Vagina (tissue), 2 donors: ENCODE data around the gene VSIG1. TPM values are rescaled to one million over a fixed set of nuclear protein-coding genes. Genes with fewer than 3 reads are reported as not detected.

Experiments
- DNase-seq, 2 donors: peaks; one replicate each; pipeline ENCODE4 v3.0.0-alpha.2; 2017; ENCODE audit errors: extremely low spot score in 2 of 2
- H3K27ac ChIP-seq: fragments of 200-600 bp; sonication (generic); one replicate; pipeline ENCODE4 v1.5.1; 2019
- H3K27me3 ChIP-seq: fragments of 200-600 bp; sonication (generic); one replicate; pipeline ENCODE4 v1.5.1; 2019
- H3K36me3 ChIP-seq, 2 donors: fragments of 200-600 bp; sonication (generic); one replicate each; pipeline ENCODE4 v1.5.1; 2017 to 2019
- H3K4me1 ChIP-seq: fragments of 200-600 bp; sonication (generic); one replicate; pipeline ENCODE4 v1.5.1; 2019
- H3K4me3 ChIP-seq, 2 donors: fragments of 200-600 bp; sonication (generic); 1 replicate in 1 of 2; 2 replicates in 1 of 2; pipeline ENCODE4 v1.5.1; 2016 to 2019
- H3K9me3 ChIP-seq: fragments of 200-600 bp; sonication (generic); one replicate; pipeline ENCODE4 v1.5.1; 2019
- POLR2A ChIP-seq, 2 donors: fragments of 450-650 bp; IDR thresholded peaks; one replicate each; pipeline ENCODE4 v1.6.1; 2017; ENCODE audit warnings: antibody characterized with exemption in 2 of 2, mild to moderate bottlenecking in 2 of 2, moderate library complexity in 2 of 2
- POLR2AphosphoS5 ChIP-seq, 2 donors: sonication (generic); formaldehyde crosslinking; IDR thresholded peaks; one replicate each; pipeline ENCODE4 v1.9.0; 2017; ENCODE audit warnings: antibody characterized with exemption in 2 of 2, mild to moderate bottlenecking in 2 of 2, low read depth in 1 of 2; ENCODE audit not compliant: insufficient read depth in 1 of 2
- intact Hi-C: fragments of 100-400 bp; cut with DNase I; formaldehyde crosslinking; loops from one replicate; pipeline ENCODE4 v1.15.1; 2023
- total RNA-seq: library from RNA; depleted of rRNA; stranded (reverse); fragments of >200 nt; gene quantifications from one replicate; pipeline ENCODE4 v1.2.3, GENCODE V29; 2016
- TF ChIP-seq, protein P1 (sequence below), 3 experiments: fragments of 450-650 bp in 2 of 3; fragments of 200-600 bp in 1 of 3; sonication (generic) in 1 of 3; IDR thresholded peaks; one replicate each; pipeline ENCODE4 v1.5.1; 2017 to 2019; ENCODE audit warnings: antibody characterized with exemption in 3 of 3, mild to moderate bottlenecking in 2 of 3, moderate library complexity in 2 of 3

The VSIG1 gene
- total RNA-seq, 1 donor from 2014 or later, result 0.25 TPM

DNA sequence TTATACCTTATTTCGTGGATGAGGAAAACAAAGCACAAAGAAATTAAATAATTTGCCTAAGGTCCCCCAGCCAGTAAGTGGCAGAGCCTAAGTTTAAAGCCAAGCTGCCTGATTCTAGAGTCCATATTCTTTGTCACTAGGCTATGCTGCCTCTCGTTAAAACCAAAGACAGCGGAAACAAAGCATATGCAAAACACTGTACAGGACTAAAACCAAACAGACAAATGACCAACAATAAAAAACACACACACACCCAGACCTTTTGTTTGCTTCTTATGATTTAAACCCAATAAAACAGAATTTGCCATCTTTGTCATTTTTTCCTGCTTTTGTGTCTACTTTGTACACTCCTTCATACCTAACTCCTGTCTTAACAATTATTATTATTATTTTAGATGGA, 10.1 kb upstream of the VSIG1 start:
- Histone ChIP-seq H3K36me3 (no peaks in the 10 kb centered on the region), H3K4me3 (no peak overlapping the region), H3K4me1 (no peaks in the 10 kb centered on the region), H3K27ac (no peak overlapping the region), H3K9me3 (no peaks in the 10 kb centered on the region), H3K27me3 (no peaks in the 10 kb centered on the region)
- DNase-seq, result no peak
- intact Hi-C loops, result no loop called here
- TF ChIP-seq POLR2A (IDR thresholded peaks at IDR 0.05) (no peak), POLR2AphosphoS5 (IDR thresholded peaks at IDR 0.05; ENCODE audit: insufficient read depth in 1 of 2, low read depth in 1 of 2) (no peak)
- TF ChIP-seq, protein P1, sequence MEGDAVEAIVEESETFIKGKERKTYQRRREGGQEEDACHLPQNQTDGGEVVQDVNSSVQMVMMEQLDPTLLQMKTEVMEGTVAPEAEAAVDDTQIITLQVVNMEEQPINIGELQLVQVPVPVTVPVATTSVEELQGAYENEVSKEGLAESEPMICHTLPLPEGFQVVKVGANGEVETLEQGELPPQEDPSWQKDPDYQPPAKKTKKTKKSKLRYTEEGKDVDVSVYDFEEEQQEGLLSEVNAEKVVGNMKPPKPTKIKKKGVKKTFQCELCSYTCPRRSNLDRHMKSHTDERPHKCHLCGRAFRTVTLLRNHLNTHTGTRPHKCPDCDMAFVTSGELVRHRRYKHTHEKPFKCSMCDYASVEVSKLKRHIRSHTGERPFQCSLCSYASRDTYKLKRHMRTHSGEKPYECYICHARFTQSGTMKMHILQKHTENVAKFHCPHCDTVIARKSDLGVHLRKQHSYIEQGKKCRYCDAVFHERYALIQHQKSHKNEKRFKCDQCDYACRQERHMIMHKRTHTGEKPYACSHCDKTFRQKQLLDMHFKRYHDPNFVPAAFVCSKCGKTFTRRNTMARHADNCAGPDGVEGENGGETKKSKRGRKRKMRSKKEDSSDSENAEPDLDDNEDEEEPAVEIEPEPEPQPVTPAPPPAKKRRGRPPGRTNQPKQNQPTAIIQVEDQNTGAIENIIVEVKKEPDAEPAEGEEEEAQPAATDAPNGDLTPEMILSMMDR (IDR thresholded peaks at IDR 0.05), result no peak

DNA sequence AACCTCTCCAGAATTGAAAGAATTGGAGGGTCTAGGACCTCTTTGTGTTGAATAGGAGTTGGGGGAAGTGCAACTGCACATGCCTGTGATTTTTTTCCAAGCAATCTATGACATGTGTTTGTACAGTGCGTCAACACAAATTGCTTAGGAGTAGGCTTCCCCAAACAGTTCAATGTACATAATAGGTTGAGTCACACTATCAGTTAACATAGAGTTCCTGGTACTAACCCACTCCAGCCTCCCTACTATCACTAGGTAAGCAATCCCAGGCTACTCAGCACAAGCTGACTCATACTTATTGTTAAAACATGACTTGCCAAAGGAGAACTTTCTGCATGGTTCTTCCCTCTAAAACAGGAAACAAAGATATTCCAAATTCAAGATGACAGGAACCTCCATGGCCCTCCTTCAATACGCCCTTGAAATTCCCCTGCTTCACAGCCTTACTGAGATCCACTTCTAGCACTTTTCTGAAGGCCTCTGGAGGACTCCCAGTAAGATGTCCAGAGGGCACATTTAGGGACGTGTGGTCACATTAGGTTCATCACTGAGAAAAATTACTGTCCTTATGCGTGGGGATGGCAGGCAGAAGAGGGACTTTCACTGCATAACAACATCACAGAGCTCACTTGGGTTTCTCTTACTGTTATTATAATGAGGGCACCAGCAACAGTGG, 8.4 kb upstream of the VSIG1 start:
- Histone ChIP-seq H3K36me3 (no peaks in the 10 kb centered on the region), H3K4me1 (no peaks in the 10 kb centered on the region), H3K27me3 (no peaks in the 10 kb centered on the region), H3K27ac (no peak overlapping the region), H3K9me3 (no peaks in the 10 kb centered on the region), H3K4me3 (no peak overlapping the region)
- intact Hi-C loops, result no loop called here
- no peak for DNase-seq
- TF ChIP-seq, protein P1 (IDR thresholded peaks at IDR 0.05), result no peak
- TF ChIP-seq POLR2A (IDR thresholded peaks at IDR 0.05), result no peak
- TF ChIP-seq POLR2AphosphoS5 (IDR thresholded peaks at IDR 0.05; ENCODE audit: insufficient read depth in 1 of 2, low read depth in 1 of 2), result no peak

DNA sequence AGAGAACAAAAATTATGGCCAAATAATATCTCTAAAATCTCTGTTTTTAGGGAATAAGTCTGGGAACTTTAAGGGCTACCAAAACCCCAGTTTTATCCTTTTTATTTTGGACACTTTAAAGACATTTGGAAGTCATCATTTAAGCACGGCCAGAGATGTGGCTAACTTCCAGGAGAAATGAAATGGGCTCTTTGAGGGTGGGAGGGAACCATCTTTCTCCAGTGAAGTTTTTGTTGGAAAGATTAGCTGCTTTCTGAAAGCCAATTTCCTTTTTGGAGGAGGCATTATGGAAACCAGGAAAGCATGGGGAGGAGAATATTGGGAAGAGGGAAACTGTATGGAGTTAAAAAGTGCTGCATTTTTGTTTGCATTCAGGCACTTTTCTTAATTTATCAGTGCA, 4.8 kb downstream of the VSIG1 start:
- no peak for TF ChIP-seq POLR2A (IDR thresholded peaks at IDR 0.05)
- TF ChIP-seq, protein P1 (IDR thresholded peaks at IDR 0.05), result no peak
- no peak for TF ChIP-seq POLR2AphosphoS5 (IDR thresholded peaks at IDR 0.05; ENCODE audit: insufficient read depth in 1 of 2, low read depth in 1 of 2)
- H3K9me3 ChIP-seq, result no peaks in the 10 kb centered on the region
- no peak for DNase-seq
- no peaks in the 10 kb centered on the region for H3K27me3 ChIP-seq
- intact Hi-C loops, result no loop called here
- H3K36me3 ChIP-seq, result no peaks in the 10 kb centered on the region
- H3K4me1 ChIP-seq, result no peaks in the 10 kb centered on the region
- H3K27ac ChIP-seq, result no peak overlapping the region
- H3K4me3 ChIP-seq, result no peak overlapping the region

DNA sequence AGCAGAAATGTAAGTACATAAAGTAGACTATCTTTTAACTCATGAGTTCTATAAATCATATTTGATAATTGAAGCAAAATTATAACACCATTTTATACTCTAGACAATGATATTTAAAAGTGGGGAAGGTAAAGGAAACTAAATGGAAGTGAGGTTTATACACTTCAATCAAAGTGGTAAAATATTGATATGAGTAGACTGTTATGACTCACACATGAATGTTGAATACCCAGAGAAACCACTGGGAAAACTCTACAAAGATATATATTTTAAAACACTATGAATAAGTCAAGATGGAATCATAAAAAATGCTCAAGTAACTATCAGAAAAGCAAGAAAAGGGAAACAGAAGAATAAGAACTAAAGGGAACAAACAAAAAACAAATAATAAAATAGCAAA, 8.4 kb downstream of the VSIG1 start:
- H3K36me3 ChIP-seq, result no peaks in the 10 kb centered on the region
- H3K27me3 ChIP-seq, result no peaks in the 10 kb centered on the region
- TF ChIP-seq, protein P1 (IDR thresholded peaks at IDR 0.05), result no peak
- TF ChIP-seq POLR2AphosphoS5 (IDR thresholded peaks at IDR 0.05; ENCODE audit: insufficient read depth in 1 of 2, low read depth in 1 of 2) (no peak), POLR2A (IDR thresholded peaks at IDR 0.05) (no peak)
- no peak for DNase-seq
- no peak overlapping the region for H3K4me3 ChIP-seq
- no peaks in the 10 kb centered on the region for H3K9me3 ChIP-seq
- intact Hi-C loops, result no loop called here
- H3K4me1 ChIP-seq, result no peaks in the 10 kb centered on the region
- no peak overlapping the region for H3K27ac ChIP-seq

DNA sequence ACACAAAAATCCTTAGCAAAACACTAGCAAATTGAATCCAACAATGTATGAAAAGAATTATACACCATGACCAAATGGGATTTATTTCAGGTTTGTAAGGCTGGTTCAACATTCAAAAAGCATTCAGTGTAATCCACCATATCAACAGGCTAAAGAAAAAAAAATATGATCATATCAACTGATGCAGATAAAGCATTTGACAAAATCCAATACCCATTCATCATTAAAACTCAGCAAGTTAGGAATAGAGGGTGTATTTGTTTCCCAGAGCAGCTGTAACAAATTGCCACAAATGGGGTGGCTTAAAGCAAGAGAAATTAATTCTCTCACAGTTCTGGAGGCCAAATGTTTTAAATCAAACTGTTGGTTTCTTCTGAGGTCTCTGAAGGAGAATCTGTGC, 10.7 kb downstream of the VSIG1 start:
- intact Hi-C loops, result no loop called here
- Histone ChIP-seq H3K27me3 (no peaks in the 10 kb centered on the region), H3K27ac (no peak overlapping the region), H3K9me3 (no peaks in the 10 kb centered on the region), H3K36me3 (no peaks in the 10 kb centered on the region), H3K4me1 (no peaks in the 10 kb centered on the region), H3K4me3 (no peak overlapping the region)
- no peak for DNase-seq
- TF ChIP-seq, protein P1 (IDR thresholded peaks at IDR 0.05), result no peak
- TF ChIP-seq POLR2A (IDR thresholded peaks at IDR 0.05), result no peak
- TF ChIP-seq POLR2AphosphoS5 (IDR thresholded peaks at IDR 0.05; ENCODE audit: insufficient read depth in 1 of 2, low read depth in 1 of 2), result no peak
